HG02981 (cell line): ENCODE results near the gene ATP9B.

Experiments used
- ATAC-seq: cut with Tn5 transposase; IDR thresholded peaks from one replicate; pipeline ENCODE4 v1.9.1; 2021; ENCODE audit warnings: mild to moderate bottlenecking, moderate library complexity; ENCODE audit not compliant: unreplicated experiment

Gene ATP9B

DNA sequence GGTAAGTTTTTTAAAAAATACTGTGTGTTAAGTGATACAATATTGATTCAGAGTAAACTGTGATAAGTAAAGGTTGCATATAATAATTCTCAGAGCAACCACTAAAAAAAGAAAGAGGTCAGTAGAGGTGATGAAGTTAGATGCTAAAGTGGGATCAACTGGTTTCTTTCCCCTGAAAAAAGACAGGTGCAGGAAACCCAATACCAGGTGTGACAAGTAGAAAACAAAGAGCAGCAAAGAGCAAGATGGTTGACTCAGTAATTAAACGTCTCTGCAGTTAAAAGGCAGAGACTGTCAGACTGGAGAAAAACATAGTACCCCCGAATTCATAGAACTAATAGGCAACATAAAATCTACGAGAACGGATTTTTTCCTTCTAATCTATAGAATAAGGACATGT, 128.3 kb downstream of the ATP9B start:
- ATAC-seq = no peak

DNA sequence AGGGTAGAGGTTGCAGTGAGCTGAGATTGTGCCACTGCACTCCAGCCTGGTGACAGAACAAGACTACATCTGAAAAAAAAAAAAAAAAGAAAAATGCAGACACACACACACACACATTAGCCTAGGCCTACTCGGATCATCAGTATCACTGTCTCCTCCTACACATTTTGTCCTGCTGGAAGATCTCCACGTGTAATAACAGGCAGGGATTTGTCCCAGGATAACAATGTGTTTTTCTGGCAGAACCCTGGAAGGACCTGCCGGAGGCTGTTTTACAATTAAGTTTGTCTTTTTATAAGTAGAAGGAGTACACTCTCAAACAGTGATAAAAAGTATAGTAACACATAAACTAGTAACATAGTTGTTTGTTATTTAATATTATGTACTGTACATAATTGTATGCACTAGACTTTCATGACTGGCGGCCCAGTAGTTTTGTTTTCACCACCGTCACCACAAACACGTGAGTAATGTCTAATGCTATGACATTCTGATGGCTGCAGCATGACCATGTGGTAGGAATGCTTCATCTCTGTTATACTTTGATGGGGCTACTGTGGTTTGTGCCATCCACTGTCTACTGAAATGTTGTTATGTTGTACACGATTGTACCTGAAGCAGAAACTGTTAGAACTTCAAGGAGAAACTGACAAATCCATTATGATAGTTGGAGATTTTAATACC, 130.6 kb downstream of the ATP9B start:
- no peak for ATAC-seq

DNA sequence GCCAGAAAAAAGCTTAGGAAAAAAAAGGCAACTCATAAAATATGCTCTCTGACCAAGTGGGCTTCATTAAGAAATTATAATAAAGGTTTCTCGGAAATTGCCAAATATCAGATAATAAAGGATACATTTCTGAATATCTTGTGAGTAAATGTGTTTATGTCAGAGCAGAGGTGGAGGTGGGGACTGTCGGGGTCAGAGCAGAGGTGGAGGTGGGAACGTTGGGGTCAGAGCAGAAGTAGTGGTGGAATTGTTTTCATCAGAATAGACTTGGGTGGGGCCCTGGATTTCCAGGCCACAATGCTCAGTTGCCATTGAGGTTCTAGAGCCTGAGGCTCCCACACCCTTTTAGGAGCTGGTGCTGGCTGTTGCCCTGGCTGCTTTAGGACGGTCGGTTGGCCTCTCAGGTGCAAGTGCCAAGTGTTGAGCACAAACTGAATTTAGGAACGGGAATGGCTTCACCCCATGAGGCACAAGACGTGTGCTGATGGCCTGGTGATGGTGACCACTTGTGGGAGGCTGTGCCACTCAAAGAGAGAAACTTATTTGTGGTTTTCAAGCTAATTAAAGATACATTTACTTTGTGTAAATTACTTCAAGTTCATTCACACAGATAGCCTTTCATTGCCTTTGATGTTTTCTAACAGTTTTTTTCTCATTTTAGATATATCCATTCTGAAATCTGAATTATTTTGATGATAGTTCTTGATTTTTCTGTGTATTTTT, 131.5 kb downstream of the ATP9B start:
- ATAC-seq = no peak

DNA sequence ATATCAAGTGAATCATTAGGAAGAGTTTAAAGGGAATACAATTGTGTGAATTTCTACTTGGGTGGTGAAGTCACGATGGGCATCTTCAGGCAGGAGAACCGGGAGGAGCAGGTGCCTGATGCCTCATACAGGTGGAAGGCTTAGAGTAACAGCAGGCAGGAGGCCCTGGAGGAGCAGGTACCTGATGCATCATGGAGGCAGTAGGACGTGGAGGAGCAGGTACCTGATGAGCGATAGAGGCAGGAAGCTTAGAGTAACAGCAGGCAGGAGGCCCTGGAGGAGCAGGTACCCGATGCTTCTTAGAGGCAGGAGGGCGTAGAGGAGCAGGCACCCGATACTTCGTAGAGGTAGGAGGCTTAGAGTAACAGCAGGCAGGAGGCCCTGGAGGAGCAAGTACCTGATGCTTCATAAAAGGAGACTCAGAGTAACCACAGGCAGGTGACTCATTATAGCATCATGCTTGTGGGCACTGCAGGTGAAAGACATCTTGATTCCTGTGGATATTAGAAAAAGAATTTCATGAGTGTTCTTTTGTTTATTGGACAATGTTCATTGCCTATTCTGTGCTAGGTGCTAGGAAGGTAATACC, 133.9 kb downstream of the ATP9B start:
- ATAC-seq = no peak

DNA sequence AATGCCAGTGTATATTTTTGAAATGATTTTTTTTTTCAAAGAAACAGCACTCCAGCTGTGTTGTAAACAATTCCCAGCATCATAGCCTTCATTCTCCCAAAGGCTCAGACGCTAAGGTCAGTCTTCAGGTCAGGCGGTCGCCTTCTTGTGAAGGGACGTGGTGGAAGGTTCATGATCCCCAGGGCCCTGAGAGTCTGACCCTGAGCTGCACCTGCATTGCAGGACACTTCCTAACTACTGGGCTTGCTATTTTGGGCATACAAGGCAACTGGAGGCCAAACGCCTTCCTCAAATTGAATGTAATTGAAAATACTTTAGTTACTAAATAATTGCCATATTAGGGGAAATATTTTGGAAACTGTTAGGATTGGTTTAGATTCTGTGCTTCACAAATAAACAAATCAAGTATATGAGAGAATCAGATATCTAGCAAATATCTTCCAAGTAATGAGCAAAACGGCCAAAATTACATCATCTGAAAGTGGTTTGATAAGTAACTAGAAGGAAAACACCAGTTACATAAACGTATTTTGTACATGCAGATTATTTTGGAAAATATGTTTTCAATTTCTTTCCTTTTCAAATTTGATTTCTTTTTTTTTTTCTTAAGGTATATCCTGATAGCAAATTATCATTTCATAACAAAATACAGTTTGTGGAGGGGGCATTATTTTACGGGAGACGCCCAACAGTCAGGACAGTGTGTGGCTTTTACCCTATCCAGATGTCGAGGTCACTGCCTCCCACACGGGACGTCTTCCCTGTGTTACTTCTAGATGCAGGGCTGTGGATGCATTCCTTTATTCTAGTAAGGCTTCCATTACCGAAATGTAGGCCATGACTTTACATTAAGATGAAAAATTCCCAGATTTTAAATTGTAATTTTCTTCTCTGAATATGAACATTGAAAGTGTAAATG, 136.0 kb downstream of the ATP9B start:
- ATAC-seq = no peak

DNA sequence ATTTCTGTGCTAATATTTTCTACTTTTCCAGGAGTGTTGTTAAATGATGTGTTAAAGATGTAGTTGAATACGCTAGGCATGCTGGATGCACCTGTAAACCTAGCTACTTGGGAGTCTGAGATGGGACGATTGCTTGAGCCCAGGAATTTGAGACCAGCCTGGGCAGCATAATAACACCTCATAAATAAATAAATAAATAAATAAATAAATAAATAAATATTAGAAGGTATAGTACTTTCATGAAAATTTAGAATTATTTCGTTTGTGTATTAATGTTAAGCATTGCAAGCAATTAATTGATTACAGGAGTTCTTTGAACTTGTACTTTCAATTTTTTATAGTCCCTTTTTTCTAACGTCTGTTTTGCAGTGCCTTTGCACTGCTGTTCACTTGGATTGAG, 137.2 kb downstream of the ATP9B start:
- ATAC-seq = no peak

DNA sequence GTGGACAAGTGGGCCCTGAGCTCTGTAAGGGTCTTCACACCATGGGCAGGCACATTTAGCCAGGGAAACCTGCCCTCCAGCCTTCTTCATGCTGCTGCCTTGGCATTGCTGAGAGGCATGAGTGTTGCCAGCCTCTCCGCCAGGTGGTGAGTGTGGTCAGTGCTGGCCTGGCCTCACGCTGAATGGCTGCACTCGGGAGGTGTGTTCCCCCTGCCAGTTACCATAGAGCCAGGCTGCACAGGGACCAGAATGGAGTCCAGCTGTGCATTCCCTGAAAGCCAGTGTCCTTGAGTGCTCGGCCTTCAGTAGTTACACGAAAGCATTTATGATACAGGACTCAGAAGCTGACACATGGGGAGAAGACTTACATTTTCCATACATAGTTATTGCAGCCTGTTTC, 139.7 kb downstream of the ATP9B start:
- no peak for ATAC-seq

DNA sequence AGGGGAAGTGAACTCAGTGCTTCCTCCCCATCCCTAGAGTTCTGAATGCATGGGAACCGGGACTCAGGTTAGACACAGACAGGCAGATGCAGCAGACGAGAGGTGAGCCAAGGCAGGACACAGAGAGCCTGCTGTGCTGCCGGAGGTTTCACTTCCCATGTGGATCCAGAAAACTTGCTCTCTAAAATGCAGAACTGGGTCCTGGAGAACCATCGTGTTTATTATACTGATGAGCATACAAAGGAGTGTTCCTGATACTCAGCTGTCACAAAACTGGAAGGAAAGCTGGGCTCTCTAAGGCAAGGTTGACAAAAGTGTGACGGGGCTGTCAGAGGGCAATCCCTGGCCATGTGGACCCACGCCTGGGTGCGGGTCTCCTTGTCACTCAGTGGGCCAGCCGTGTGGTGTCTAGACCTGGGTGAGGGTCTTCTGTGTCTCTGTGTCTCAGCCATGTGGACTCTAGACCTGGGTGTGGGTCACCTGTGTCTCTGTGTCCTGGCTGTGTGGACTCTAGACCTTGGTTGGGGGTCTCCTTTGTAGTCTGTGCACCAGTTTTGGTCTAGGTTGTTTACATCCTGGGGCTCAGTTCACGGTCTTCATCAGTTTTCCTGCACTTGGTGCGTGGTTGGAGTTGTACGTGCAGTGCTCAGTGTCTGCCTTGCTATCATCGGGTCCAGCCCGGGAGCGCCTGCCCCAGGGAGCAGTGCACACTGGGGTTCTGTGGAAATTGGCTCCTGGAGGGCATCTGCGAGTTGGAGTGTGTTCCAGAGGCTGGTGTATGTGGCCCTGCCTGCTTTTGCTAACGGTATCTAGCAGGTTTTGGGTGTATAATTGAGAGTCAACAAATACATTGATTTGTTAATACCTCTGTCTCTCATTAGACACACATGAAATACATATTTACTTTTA, 141.1 kb downstream of the ATP9B start:
- no peak for ATAC-seq

DNA sequence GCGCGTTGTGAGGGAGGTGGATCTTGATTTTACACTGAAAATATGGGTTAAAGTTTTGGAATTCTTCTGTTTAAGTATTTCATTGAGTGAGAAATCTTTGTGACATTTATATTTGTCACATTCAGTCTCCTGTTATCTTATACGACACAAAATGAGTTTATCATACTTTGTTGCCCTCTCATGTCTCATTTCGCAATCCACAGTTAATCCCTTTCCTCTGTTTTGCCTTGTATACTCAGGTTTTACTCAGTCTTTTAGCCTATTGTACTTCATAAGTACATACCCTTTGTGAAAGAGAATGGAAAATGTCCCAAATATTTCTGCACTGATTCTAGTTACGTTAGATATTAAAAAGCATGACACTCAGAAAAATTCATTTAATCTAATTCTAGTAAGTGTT, 142.7 kb downstream of the ATP9B start:
- ATAC-seq = no peak

DNA sequence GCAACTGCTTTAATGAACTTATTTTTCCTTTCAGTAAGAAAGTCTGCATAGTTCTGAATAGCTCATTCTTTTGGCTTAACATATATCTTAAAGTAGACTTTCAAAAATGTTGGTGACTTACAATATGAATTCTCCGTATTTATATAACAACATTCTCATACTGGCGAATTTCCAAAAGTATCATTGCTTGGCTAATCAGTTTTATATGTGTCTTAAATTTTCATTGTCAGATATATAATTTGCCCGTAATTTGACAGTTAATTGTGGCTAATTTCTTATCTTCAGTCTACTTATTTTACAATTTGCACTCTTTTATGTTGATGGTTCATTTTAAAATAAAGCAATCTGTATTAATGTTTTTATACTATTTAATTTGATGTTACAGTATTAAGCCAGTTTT, 144.9 kb downstream of the ATP9B start:
- no peak for ATAC-seq

DNA sequence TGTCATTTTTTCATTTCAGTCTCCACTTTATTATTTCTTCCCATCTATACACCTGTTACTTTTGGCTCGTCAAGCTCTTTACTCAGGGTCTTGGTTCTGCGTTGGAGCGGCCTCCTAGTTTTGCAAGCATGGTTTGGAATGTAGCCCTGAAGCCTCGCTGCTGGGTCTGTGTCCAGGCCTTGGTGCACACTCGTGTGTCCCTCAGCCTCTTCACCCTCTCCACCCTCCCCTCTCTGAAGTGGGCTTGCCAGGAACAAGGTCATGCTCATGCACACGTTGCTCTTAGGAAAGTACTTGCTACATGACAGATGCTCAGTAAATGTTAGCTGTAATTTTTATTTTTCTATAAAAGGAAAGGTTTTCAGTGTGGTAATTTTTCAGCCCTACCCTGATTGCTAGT, 147.0 kb downstream of the ATP9B start:
- ATAC-seq = no peak

DNA sequence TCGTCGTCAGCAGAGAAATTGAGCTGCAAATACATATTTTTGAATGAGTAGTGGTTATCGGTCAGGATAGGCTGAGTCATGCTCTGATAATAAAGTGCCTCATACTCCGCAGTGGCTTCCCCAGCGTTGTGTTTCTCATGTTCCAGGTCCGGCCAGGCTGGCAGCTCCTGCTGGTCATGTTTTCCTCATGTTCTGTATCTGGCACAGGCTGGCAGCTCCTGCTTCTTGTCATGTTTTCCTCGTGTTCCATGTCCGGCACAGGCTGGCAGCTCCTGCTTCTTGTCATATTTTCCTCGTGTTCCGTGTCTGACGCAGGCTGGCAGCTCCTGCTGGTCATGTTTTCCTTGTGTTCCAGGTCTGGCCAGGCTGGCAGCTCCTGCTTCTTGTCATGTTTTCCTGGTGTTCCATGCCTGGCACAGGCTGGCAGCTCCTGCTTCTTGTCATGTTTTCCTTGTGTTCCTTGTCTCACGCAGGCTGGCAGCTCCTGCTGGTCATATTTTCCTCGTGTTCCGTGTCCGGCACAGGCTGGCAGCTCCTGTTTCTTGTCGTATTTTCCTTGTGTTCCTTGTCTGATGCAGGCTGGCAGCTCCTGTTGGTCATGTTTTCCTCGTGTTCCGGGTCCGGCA, 148.9 kb downstream of the ATP9B start:
- no peak for ATAC-seq

DNA sequence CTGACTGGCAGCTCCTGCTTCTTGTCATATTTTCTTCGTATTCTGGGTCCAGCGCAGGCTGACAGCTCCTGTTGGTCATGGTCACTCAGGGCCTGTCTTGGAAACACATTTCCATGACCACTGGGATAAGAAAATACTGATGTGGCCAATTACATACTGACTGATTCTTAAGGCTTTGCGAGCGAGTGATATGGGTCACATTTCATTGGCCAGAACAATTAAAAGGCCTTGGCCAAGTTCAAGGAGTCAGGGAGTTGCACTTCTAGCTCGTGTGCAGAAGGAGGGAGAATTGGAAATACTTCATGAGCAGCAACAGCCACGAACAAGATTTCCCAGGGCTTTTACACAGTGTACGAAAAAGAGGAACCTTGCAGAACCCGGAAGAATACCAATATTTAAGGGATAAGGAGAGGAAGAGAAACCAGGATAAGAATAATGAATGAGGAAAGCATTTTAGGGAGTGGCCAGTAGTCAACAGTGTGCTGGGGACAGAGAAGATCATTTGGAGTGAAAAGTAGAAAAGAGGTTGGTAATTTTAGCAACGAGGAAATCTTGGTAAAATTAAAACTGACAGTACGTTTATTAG, 149.5 kb downstream of the ATP9B start:
- no peak for ATAC-seq

DNA sequence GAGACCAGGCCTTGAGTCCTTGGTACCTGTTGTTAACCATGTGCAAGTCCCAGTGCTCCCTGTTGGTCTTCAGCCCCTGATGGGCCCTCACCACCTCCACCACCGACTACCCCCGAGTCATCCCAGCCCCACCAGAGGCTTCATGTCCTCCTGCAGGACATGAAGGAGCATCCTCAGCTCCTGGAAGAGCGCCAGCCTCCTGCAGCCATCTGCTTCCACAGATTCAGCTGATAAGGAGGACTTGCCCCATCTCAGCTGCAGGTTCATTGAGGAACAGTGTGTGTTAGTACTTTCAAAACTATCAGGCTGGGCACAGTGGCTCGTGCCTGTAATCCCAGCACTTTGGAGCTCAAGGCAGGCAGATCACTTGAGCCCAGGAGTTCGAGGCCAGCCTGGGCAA, 151.9 kb downstream of the ATP9B start:
- no peak for ATAC-seq

DNA sequence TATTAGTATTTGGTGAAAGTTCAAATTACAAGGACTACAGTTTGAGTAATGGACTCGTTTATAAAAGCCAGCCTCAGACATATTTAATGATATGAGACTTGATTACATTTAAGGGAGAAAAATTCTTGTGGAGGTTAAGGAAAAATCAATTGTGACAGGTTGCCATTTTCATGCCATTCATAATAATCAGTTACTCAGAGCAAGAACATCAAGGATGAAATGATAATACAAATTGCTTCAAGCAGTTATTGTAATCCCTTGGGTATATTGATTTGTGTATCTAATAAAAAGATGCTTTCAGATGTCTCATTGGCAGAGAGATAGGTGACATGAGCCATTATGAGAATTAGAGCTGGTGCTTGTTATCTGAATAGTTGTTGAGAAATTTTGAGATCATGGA, 153.6 kb downstream of the ATP9B start:
- no peak for ATAC-seq

DNA sequence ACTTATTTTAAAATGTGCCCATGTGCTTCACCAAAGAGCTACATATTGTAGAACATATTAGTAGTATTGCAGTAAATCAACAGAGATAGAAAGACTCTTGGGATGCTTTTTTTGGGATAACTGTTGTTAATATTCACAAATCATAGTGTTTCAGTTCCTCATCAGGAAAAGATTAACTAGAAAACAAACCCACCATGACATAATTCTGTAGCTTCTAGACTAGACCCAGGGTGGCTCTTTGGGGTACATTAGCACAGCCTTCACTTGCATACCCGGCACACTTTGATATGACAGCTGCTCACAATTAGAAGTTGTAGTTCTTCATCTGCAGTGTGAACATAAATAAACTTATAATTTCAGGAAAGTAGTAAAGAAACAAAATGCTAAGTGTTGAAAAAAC, 154.2 kb downstream of the ATP9B start:
- ATAC-seq = no peak

DNA sequence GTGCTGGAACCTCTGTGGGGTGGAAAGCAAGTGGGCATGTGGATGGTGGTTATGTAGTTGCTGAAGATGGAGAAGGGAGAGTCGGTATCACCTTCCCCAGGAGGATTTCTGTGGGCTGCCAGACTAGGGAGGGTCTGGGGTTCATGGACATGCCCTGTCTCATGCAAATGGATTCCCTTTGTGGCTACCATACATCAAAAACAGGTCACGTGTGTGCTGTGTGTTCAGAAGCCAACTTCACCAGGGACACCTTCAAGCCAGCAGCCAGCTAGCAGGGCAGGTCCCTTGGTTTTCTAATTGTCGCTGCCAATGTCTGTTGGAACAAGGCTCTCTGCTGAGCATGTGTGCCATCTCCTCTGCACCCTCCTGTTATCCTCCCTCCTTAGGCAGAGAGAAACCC, 155.2 kb downstream of the ATP9B start:
- ATAC-seq = no peak

DNA sequence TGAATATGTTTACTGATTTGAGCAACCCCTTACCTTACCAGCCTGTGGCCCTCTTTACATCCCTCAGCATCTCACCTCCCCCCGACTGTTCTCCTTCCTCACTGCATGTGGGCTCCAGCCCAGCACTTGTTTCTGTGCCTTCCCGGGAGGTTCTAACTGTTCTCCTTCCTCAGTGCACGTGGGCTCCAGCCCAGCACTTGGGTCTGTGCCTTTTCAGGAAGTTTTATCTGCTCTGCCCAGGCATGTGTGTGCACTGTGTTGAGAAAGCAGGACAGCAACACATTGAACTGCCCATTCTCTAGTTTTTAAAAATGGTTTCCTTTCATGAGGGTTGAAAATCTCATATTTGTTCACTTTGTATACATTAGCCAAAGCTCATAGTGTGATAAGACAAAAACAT, 158.4 kb downstream of the ATP9B start:
- no peak for ATAC-seq

DNA sequence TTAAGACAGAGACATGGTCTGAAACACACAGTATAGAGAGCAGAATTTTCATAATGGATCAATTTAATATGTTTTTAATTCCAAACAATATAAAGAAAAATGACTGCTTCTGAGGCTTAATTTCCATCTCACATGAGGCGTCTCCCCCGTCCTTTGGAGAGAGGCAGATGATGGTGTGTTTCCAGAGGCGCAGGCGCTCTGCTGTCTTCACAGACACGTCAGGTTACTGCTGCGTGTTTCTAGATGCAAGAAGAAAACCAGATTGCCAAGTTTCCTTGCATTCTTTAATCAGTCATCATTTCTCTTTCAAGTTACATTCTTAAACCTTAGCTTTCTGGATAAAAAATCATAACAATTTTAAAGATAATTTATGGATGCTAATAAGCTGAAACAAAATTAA, 160.2 kb downstream of the ATP9B start:
- ATAC-seq = no peak

DNA sequence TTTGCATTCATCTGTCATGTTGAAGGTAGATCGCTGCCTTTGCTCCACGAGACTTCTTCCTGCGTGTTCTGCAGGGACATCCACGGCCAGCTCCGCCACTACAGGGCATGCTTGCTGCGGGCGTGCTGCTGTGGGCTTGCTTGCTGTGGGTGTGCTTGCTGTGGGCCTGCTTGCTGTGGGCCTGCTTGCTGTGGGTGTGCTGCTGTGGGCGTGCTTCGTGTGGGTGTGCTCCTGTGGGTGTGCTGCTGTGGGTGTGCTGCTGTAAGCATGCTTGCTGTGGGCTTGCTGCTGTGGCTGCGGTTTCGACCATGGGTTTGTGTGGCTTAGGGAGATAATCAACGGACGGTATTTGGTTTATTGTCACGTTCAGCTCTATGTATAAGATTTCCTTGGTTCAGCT, 165.2 kb downstream of the ATP9B start:
- ATAC-seq = no peak
